PC-9 (cell line): Measurements from ENCODE around the gene FLNB. TPM values are rescaled to one million over a fixed set of nuclear protein-coding genes. Genes with fewer than 3 reads are reported as not detected.
A peak's percentile ranks its signal among the peaks of the same experiment; 100 is the strongest.

ENCODE experiments used
- BruUV-seq: library from RNA; stranded (reverse); fragments of 400-500 nt; replicated peaks from 2 replicates; lab custom pipeline; 2021; lab: Mats Ljungman, UMichigan
- CTCF ChIA-PET: fragments of 300-600 bp; sonication (Branson Sonifier 250); formaldehyde crosslinking; loops from one replicate; lab custom pipeline; 2022; ENCODE audit warnings: antibody characterized with exemption; lab: Charles Lee
- POLR2A ChIA-PET: fragments of 300-600 bp; sonication (Branson Sonifier 250); formaldehyde crosslinking; loops from one replicate; lab custom pipeline; 2022; ENCODE audit warnings: antibody characterized with exemption; ENCODE audit not compliant: unreplicated experiment; lab: Charles Lee
- DNase-seq, 2 experiments: peaks; one replicate each; pipeline versions ENCODE4 v3.0.0 to v3.0.0-alpha.2; 2015 to 2022; ENCODE audit warnings: mixed read lengths in 1 of 2
- H2AFZ ChIP-seq: fragments of 200-600 bp; sonication (generic); 2 replicates; pipeline ENCODE4 v1.8.1; 2017; ENCODE audit warnings: antibody characterized with exemption
- H3F3A ChIP-seq: fragments of 200-600 bp; sonication (generic); 2 replicates; pipeline ENCODE4 v1.8.1; 2017; ENCODE audit warnings: antibody characterized with exemption, mild to moderate bottlenecking, low read depth; ENCODE audit not compliant: insufficient read depth
- H3K27ac ChIP-seq: fragments of 200-600 bp; sonication (generic); 2 replicates; pipeline ENCODE4 v1.6.1; 2016; ENCODE audit warnings: mixed run types
- H3K27me3 ChIP-seq: fragments of 200-600 bp; sonication (generic); 2 replicates; pipeline ENCODE4 v1.6.1; 2016; ENCODE audit warnings: low read depth, mixed run types; ENCODE audit not compliant: insufficient read depth
- H3K36me3 ChIP-seq: fragments of 200-600 bp; sonication (generic); 2 replicates; pipeline ENCODE4 v1.6.1; 2016; ENCODE audit warnings: low read depth, mixed run types
- H3K4me1 ChIP-seq: fragments of 200-600 bp; sonication (generic); replicated peaks from 2 replicates; pipeline ENCODE4 v1.6.1; 2016; ENCODE audit warnings: mixed run types; ENCODE audit not compliant: insufficient read depth
- H3K4me2 ChIP-seq: fragments of 200-600 bp; sonication (generic); 2 replicates; pipeline ENCODE4 v1.6.1; 2017; ENCODE audit warnings: mixed run types
- H3K4me3 ChIP-seq: fragments of 200-600 bp; sonication (generic); 2 replicates; pipeline ENCODE4 v1.6.1; 2016; ENCODE audit warnings: mixed run types
- H3K79me2 ChIP-seq: fragments of 200-600 bp; sonication (generic); 2 replicates; pipeline ENCODE4 v1.6.1; 2017; ENCODE audit warnings: low read depth, mixed run types
- H3K9me2 ChIP-seq: fragments of 200-600 bp; sonication (generic); 2 replicates; pipeline ENCODE4 v1.8.1; 2017; ENCODE audit warnings: mild to moderate bottlenecking; ENCODE audit not compliant: insufficient read depth
- H3K9me3 ChIP-seq: fragments of 200-600 bp; sonication (generic); 2 replicates; pipeline ENCODE4 v1.8.1; 2016; ENCODE audit warnings: low read depth; ENCODE audit not compliant: insufficient read depth
- H4K20me1 ChIP-seq: fragments of 200-600 bp; sonication (generic); 2 replicates; pipeline ENCODE4 v1.8.1; 2017; ENCODE audit not compliant: insufficient read depth
- CTCF ChIP-seq: fragments of 200-600 bp; sonication (generic); conservative IDR thresholded peaks from 2 replicates; pipeline ENCODE4 v1.6.1; 2017; ENCODE audit warnings: mixed run types, antibody characterized with exemption, mild to moderate bottlenecking, moderate library complexity
- EZH2 ChIP-seq: fragments of 200-600 bp; sonication (generic); IDR thresholded peaks from 2 replicates; pipeline ENCODE4 v1.8.0; 2017; ENCODE audit warnings: antibody characterized with exemption, low read depth
- intact Hi-C: fragments of 100-400 bp; cut with micrococcal nuclease; formaldehyde crosslinking; loops from one replicate; pipeline ENCODE4 v1.10.0; 2022; ENCODE audit not compliant: unreplicated experiment
- total RNA-seq: library from RNA; stranded (reverse); gene quantifications from 2 replicates; pipeline ENCODE4 v1.2.3, GENCODE V29; 2021

The FLNB gene
- total RNA-seq, 1 experiment from 2014 or later = 349 TPM

- no peaks in the 10 kb centered on the region for H3K36me3 ChIP-seq
- H3K9me2 ChIP-seq = no peaks in the 10 kb centered on the region
- no peaks in the 10 kb centered on the region for H4K20me1 ChIP-seq
- intact Hi-C loops = loop anchor here (1.0 kb wide), 1 partner anchor 11 kb away; no protein-coding TSS in a partner anchor
- no TSS peak for BruUV-seq
- peaks cover 17% of the 10 kb centered on the region for H3K4me1 ChIP-seq
- ChIA-PET CTCF (no interaction called here), POLR2A (no interaction called here)
- H2AFZ ChIP-seq = peak overlapping the region; percentile 78
- peak; percentile 49 to 91 for DNase-seq
- TF ChIP-seq CTCF (no peak), EZH2 (no peak)
- no peaks in the 10 kb centered on the region for H3K27me3 ChIP-seq
- H3F3A ChIP-seq = peaks cover 18% of the 10 kb centered on the region
- H3K9me3 ChIP-seq = no peaks in the 10 kb centered on the region
- H3K27ac ChIP-seq = peak overlapping the region; percentile 74
- H3K4me2 ChIP-seq = peak overlapping the region; percentile 61
- H3K4me3 ChIP-seq = no peak overlapping the region
- H3K79me2 ChIP-seq = no peaks in the 10 kb centered on the region
Observed at GRCh38 chr3:58206406-58207011, 198.3 kb downstream of the FLNB start.

GRCh38 chr3:58207954-58208353 lies 199.7 kb downstream of the FLNB start:
- Histone ChIP-seq H2AFZ (no peak overlapping the region), H3F3A (peaks cover 19% of the 10 kb centered on the region), H3K79me2 (no peaks in the 10 kb centered on the region), H4K20me1 (no peaks in the 10 kb centered on the region), H3K9me3 (no peaks in the 10 kb centered on the region), H3K4me3 (no peak overlapping the region), H3K4me1 (peaks cover 17% of the 10 kb centered on the region), H3K4me2 (no peak overlapping the region), H3K36me3 (no peaks in the 10 kb centered on the region), H3K27me3 (no peaks in the 10 kb centered on the region), H3K9me2 (no peaks in the 10 kb centered on the region), H3K27ac (no peak overlapping the region)
- TF ChIP-seq CTCF (no peak), EZH2 (no peak)
- POLR2A ChIA-PET = no interaction called here
- intact Hi-C loops = no loop called here
- no TSS peak for BruUV-seq
- CTCF ChIA-PET = interaction anchor here (0.6 kb wide), 2 partner anchors 19 to 34 kb away, joined by 4 to 7 read pairs; no protein-coding TSS in a partner anchor
- DNase-seq = no peak

GRCh38 chr3:58209933-58210332 lies 201.7 kb downstream of the FLNB start:
- Histone ChIP-seq H3K27ac (no peak overlapping the region), H3F3A (peaks cover 30% of the 10 kb centered on the region), H4K20me1 (no peaks in the 10 kb centered on the region), H3K27me3 (no peaks in the 10 kb centered on the region), H3K4me2 (no peak overlapping the region), H2AFZ (no peak overlapping the region), H3K4me3 (no peak overlapping the region), H3K4me1 (peaks cover 25% of the 10 kb centered on the region), H3K9me3 (no peaks in the 10 kb centered on the region), H3K9me2 (no peaks in the 10 kb centered on the region), H3K36me3 (no peaks in the 10 kb centered on the region), H3K79me2 (no peaks in the 10 kb centered on the region)
- intact Hi-C loops = no loop called here
- no peak for DNase-seq
- CTCF ChIA-PET = no interaction called here
- no TSS peak for BruUV-seq
- POLR2A ChIA-PET = no interaction called here
- no peak for TF ChIP-seq CTCF
- TF ChIP-seq EZH2 = no peak
